HUES64 (cell line): ENCODE data around the gene INVS.
"Not testable (repeated sequence)": the region's sequence is repeated elsewhere in the genome, so short reads cannot be mapped to it uniquely, and the experiment has no call there.

Source experiments
- H3K27ac ChIP-seq: 2 replicates; pipeline ENCODE4 v1.7.0; 2013; ENCODE audit warnings: low read depth, low read length, inconsistent platforms
- H3K27me3 ChIP-seq: 2 replicates; pipeline ENCODE4 v1.6.1; 2013; ENCODE audit warnings: mild to moderate bottlenecking, low read length; ENCODE audit not compliant: insufficient read depth
- H3K36me3 ChIP-seq: 2 replicates; pipeline ENCODE4 v1.6.1; 2013; ENCODE audit warnings: mild to moderate bottlenecking, low read length; ENCODE audit not compliant: insufficient read depth
- H3K4me1 ChIP-seq: 2 replicates; pipeline ENCODE4 v1.6.1; 2013; ENCODE audit warnings: mild to moderate bottlenecking, low read length, moderate library complexity; ENCODE audit not compliant: insufficient read depth
- H3K4me3 ChIP-seq: 2 replicates; pipeline ENCODE4 v1.5.1; 2013; ENCODE audit warnings: mild to moderate bottlenecking, low read length, moderate library complexity
- H3K9ac ChIP-seq: 2 replicates; pipeline ENCODE4 v1.6.1; 2013; ENCODE audit warnings: mild to moderate bottlenecking, low read depth, low read length
- H3K9me3 ChIP-seq: 2 replicates; pipeline ENCODE4 v1.6.1; 2013; ENCODE audit warnings: low read depth, low read length; ENCODE audit not compliant: insufficient read depth
- WGBS: fragments of 150-250, 120-280 bp; methylation state at CpG from one replicate; pipeline ENCODE4 v1.1.7; 2013; ENCODE audit warnings: missing lambda C conversion rate; 5-methylcytosine and 5-hydroxymethylcytosine counted together

INVS gene

DNA sequence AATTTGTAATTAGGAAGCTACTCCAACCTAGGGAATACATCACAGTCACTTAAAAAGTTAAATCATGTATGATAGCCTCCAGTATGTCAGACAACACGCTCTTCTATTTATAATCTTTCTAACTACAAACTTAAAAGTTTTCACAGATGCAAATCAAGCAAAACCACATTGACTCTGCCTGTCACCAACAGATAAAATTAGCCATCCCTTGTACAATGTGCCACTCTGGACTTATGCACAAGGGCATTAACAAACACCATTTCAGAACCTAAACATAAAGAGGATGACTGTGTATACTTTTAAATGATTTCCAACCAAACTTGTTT, 15.0 kb upstream of the INVS start:
- H3K9ac ChIP-seq, result no peak overlapping the region
- H3K4me3 ChIP-seq, result no peak overlapping the region
- no peaks in the 10 kb centered on the region for H3K9me3 ChIP-seq
- no peaks in the 10 kb centered on the region for H3K27me3 ChIP-seq
- peaks cover 21% of the 10 kb centered on the region for H3K4me1 ChIP-seq
- 86% methylated on average over 1 of the region's 1 CpG for WGBS
- no peak overlapping the region for H3K27ac ChIP-seq
- no peaks in the 10 kb centered on the region for H3K36me3 ChIP-seq

DNA sequence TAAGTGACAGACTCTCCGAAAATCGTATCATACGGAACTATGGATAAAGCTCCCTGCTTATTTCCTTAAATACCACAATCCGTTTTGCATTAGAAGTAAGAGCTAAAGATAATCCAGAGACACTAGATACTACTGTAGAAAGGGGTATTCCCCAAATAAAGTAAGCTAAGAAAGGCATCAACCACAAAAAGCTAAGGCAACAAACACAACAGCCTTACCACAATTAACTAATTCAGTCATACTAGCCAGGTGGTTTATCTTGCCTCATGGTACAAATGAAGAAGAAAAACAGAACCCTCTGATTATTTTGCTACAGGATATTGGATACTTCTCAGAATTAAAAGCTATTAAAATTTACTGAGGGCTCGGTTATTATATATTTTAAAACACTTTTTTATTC, 14.3 kb upstream of the INVS start:
- Histone ChIP-seq H3K27me3 (no peaks in the 10 kb centered on the region), H3K4me3 (no peak overlapping the region), H3K36me3 (no peaks in the 10 kb centered on the region), H3K27ac (no peak overlapping the region), H3K4me1 (peaks cover 21% of the 10 kb centered on the region), H3K9me3 (no peaks in the 10 kb centered on the region), H3K9ac (no peak overlapping the region)
- 88% methylated on average over 3 of the region's 5 CpGs for WGBS

GRCh38 chr9:100086097-100086635, 12.9 kb upstream of the INVS start:
- H3K36me3 ChIP-seq, result no peaks in the 10 kb centered on the region
- WGBS, result 73% methylated on average over 1 of the region's 3 CpGs
- no peaks in the 10 kb centered on the region for H3K9me3 ChIP-seq
- H3K27me3 ChIP-seq, result no peaks in the 10 kb centered on the region
- H3K4me1 ChIP-seq, result peaks cover 21% of the 10 kb centered on the region
- H3K4me3 ChIP-seq, result no peak overlapping the region
- H3K27ac ChIP-seq, result no peak overlapping the region
- no peak overlapping the region for H3K9ac ChIP-seq

- H3K9me3 ChIP-seq, result no peaks in the 10 kb centered on the region
- peaks cover 21% of the 10 kb centered on the region for H3K4me1 ChIP-seq
- no peak overlapping the region for H3K9ac ChIP-seq
- no peak overlapping the region for H3K27ac ChIP-seq
- no peaks in the 10 kb centered on the region for H3K36me3 ChIP-seq
- WGBS, result 100% methylated on average over 1 of the region's 1 CpG
- H3K4me3 ChIP-seq, result no peak overlapping the region
- H3K27me3 ChIP-seq, result no peaks in the 10 kb centered on the region
These were observed 11.8 kb upstream of the INVS start for GRCh38 chr9:100087218-100087617.

GRCh38 chr9:100088202-100088601, 10.8 kb upstream of the INVS start:
- H3K9ac ChIP-seq, result no peak overlapping the region
- no peak overlapping the region for H3K27ac ChIP-seq
- no peaks in the 10 kb centered on the region for H3K9me3 ChIP-seq
- H3K4me1 ChIP-seq, result peaks cover 21% of the 10 kb centered on the region
- H3K27me3 ChIP-seq, result no peaks in the 10 kb centered on the region
- H3K36me3 ChIP-seq, result no peaks in the 10 kb centered on the region
- no peak overlapping the region for H3K4me3 ChIP-seq
- WGBS, result 67% methylated on average over 4 of the region's 4 CpGs

DNA sequence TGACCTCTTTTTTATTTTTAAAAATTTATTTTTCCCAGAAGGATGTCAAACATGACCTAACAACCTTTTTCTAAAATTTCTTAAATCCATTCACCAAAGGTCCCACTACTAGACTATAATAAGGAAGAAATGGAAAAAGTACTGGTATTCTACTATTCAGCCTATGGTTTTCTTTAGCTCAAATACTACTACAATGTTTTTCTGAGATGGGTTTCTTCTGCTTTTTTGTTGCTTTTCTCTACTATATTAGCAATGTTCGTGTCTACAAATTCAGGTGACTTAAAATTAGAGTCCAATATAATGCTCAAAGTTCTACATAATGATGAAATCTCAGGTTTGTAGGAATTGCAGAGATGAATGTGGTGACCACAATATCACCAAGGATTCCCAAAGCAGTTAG, 8.2 kb upstream of the INVS start:
- Histone ChIP-seq H3K9me3 (no peaks in the 10 kb centered on the region), H3K27me3 (no peaks in the 10 kb centered on the region), H3K4me1 (peaks cover 7% of the 10 kb centered on the region; the same call in 1 of the 2 replicates), H3K36me3 (no peaks in the 10 kb centered on the region), H3K4me3 (no peak overlapping the region), H3K27ac (no peak overlapping the region), H3K9ac (no peak overlapping the region)
- 80% methylated on average over 1 of the region's 1 CpG for WGBS

DNA sequence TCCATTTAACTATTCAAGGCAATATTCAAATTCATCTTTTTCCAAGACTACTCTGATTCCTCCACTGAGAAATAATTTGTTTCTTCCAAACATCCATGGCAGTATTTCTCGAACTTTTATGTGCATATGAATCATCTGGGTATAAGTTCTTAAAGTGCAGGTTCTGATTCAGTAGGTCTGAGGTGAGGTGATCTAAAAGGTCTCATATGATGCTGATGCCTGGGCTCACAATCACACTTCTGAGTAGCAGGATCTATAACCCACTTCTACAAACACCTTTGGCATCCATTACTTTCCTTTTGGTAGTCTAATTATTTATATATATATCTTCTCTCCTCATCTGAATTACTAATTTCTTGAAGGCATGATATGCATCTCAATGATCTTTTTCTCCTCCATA, 7.4 kb upstream of the INVS start:
- no peaks in the 10 kb centered on the region for H3K27me3 ChIP-seq
- no peaks in the 10 kb centered on the region for H3K9me3 ChIP-seq
- no peak overlapping the region for H3K9ac ChIP-seq
- peaks cover 7% of the 10 kb centered on the region; the same call in 1 of the 2 replicates for H3K4me1 ChIP-seq
- 100% methylated on average over 1 of the region's 1 CpG for WGBS
- H3K4me3 ChIP-seq, result no peak overlapping the region
- H3K27ac ChIP-seq, result no peak overlapping the region
- H3K36me3 ChIP-seq, result no peaks in the 10 kb centered on the region

GRCh38 chr9:100092066-100092465, 7.0 kb upstream of the INVS start:
- no peak overlapping the region for H3K9ac ChIP-seq

GRCh38 chr9:100094411-100094810, 4.6 kb upstream of the INVS start:
- not testable (repeated sequence) for H3K27me3 ChIP-seq, H3K4me3 ChIP-seq, H3K27ac ChIP-seq, H3K4me1 ChIP-seq, H3K9ac ChIP-seq, H3K9me3 ChIP-seq, H3K36me3 ChIP-seq
- 97% methylated on average over 2 of the region's 2 CpGs for WGBS

More at GRCh38 chr9:100092066-100092465, 7.0 kb upstream of the INVS start:
- Histone ChIP-seq H3K4me1 (peaks cover 7% of the 10 kb centered on the region; the same call in 1 of the 2 replicates), H3K4me3 (no peak overlapping the region), H3K36me3 (no peaks in the 10 kb centered on the region), H3K27me3 (no peaks in the 10 kb centered on the region), H3K27ac (no peak overlapping the region), H3K9me3 (no peaks in the 10 kb centered on the region)
- no CpG with 5 or more reads among the region's 1 CpG for WGBS

- no peak overlapping the region for H3K9ac ChIP-seq
- 0 out of 2 replicates have a peak, but pooled peaks cover 4% of the 10 kb centered on the region for H3K36me3 ChIP-seq
- no peaks in the 10 kb centered on the region for H3K27me3 ChIP-seq
- no peak overlapping the region for H3K4me3 ChIP-seq
- no peak overlapping the region for H3K27ac ChIP-seq
- H3K9me3 ChIP-seq, result no peaks in the 10 kb centered on the region
- WGBS, result 90% methylated on average over 2 of the region's 3 CpGs
- H3K4me1 ChIP-seq, result peaks cover 9% of the 10 kb centered on the region; the same call in 1 of the 2 replicates
These were observed 2.6 kb upstream of the INVS start for GRCh38 chr9:100096378-100096916.

DNA sequence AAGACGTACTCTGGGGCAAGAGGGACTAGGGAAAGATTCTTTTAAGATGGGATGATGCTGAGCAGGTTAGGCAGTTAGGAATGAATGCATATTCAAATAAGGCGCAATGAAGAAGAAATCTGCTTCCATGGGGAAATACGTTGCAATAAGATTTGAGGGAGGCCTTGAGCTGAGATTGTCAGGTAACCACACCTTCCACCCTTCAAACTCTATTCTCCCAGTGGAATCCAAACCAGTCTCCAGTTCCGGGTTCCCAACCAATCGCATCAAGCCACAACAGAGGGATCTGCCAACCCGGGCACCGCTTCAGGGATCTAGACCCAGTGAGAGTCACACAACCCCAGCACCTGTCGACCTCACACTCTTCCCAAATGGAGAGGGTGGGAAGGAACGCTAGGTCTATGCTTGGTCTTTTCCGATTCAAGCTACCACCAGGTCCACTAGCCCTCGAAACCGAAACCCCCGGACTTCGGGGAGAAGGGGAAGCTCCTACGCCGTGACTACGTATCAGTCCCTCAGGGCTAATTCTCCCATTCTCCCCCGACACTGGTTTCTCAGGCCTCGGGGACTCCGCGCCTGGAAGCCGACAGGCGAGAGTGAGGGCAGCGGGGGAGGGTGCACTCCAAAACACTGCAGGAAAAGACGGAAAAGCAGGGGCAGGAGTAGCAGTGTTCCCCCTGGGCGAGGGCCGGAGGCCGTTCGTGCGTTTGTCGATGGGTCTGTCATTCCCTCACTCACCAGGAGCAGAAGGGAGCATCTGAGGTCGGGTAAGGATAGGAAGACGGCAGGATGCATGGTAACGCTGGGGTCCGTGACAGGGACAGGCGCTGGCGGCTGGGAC, 777 bp upstream of the INVS start:
- no peaks in the 10 kb centered on the region for H3K27me3 ChIP-seq
- H3K4me1 ChIP-seq, result peaks cover 9% of the 10 kb centered on the region; the same call in 1 of the 2 replicates
- H3K4me3 ChIP-seq, result peak overlapping the region; percentile 86
- H3K27ac ChIP-seq, result no peak overlapping the region; the same call in 1 of the 2 replicates
- H3K36me3 ChIP-seq, result 0 out of 2 replicates have a peak, but pooled peaks cover 4% of the 10 kb centered on the region
- peak overlapping the region; percentile 78 for H3K9ac ChIP-seq
- WGBS, result 3% methylated on average over 37 of the region's 37 CpGs
- no peaks in the 10 kb centered on the region for H3K9me3 ChIP-seq
